ENCODE data around the gene CEL. TPM values are rescaled to one million over a fixed set of nuclear protein-coding genes. Genes with fewer than 3 reads are reported as not detected.

CEL gene
- total and polyA plus RNA-seq, 10 of the 15 experiments (the other 5 are each of a cell fraction or from before 2014, with no cell fraction given) = 0.05 to 4.1 (median 0.29) TPM; not detected in 2

DNA sequence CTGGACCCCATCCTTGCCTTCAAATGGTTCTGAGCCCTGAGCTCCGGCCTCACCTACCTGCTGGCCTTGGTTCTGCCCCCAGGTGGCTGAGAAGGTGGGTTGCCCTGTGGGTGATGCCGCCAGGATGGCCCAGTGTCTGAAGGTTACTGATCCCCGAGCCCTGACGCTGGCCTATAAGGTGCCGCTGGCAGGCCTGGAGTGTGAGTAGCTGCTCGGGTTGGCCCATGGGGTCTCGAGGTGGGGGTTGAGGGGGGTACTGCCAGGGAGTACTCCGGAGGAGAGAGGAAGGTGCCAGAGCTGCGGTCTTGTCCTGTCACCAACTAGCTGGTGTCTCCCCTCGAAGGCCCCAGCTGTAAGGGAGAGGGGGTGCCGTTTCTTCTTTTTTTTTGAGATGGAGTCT is 5.2 kb downstream of the CEL start:
- H3K4me3 ChIP-seq = no peak overlapping the region
- DNase-seq (ENCODE audit: low read depth, low spot score) = no peak
- ChIA-PET RAD21 (ENCODE audit: unreplicated experiment) (no interaction called here), POLR2A (no interaction called here), SMC1A (ENCODE audit: uncharacterized antibody, unreplicated experiment) (interaction anchor here (0.7 kb wide), 1 partner anchor 110 kb away, joined by 3 read pairs; no protein-coding TSS in a partner anchor), CTCF (interaction anchor here (0.8 kb wide), 1 partner anchor 12 kb away, joined by 3 read pairs; no protein-coding TSS in a partner anchor)
- TF ChIP-seq CHD1 (IDR thresholded peaks at IDR 0.05; ENCODE audit: low read depth, low read length) = no peak
- no peak overlapping the region for H3K9ac ChIP-seq (ENCODE audit: control insufficient read depth, insufficient read depth, low read length)
- no peaks in the 10 kb centered on the region for H3K9me3 ChIP-seq (replicated peaks; ENCODE audit: control insufficient read depth, insufficient read depth, low read length)
- 62% methylated on average over 7 of the region's 11 CpGs for WGBS (ENCODE audit: insufficient coverage, insufficient replicate concordance, low lambda C conversion rate, missing lambda C conversion rate)
- no peaks in the 10 kb centered on the region for H4K20me1 ChIP-seq (ENCODE audit: control insufficient read depth, insufficient read depth)
- no TSS peak for BruUV-seq (replicated peaks)
- no peak overlapping the region for H3K27ac ChIP-seq (ENCODE audit: control insufficient read depth, insufficient read depth)
- no peaks in the 10 kb centered on the region for H3K4me1 ChIP-seq (ENCODE audit: control insufficient read depth, insufficient read depth, low read length)
- FAIRE-seq = no peak
- H3K36me3 ChIP-seq (ENCODE audit: control insufficient read depth in 2 of 2, insufficient read depth in 2 of 2, low read length in 1 of 2) = no peaks in the 10 kb centered on the region
- intact Hi-C loops (cut with micrococcal nuclease; ENCODE audit: unreplicated experiment) = no loop called here
- H3K27me3 ChIP-seq (replicated peaks in 1 of 2; ENCODE audit: control insufficient read depth in 2 of 2, insufficient read depth in 2 of 2, low read length in 1 of 2) = no peaks in the 10 kb centered on the region
- H2AFZ ChIP-seq (ENCODE audit: control insufficient read depth, low read depth, low read length) = no peak overlapping the region
- H3K4me2 ChIP-seq (ENCODE audit: control insufficient read depth, insufficient read depth) = no peak overlapping the region
- ATAC-seq = no peak
- H3K79me2 ChIP-seq (ENCODE audit: control insufficient read depth, insufficient read depth, low read length) = no peaks in the 10 kb centered on the region
- in situ Hi-C loops (cut with MboI) = no loop called here

DNA sequence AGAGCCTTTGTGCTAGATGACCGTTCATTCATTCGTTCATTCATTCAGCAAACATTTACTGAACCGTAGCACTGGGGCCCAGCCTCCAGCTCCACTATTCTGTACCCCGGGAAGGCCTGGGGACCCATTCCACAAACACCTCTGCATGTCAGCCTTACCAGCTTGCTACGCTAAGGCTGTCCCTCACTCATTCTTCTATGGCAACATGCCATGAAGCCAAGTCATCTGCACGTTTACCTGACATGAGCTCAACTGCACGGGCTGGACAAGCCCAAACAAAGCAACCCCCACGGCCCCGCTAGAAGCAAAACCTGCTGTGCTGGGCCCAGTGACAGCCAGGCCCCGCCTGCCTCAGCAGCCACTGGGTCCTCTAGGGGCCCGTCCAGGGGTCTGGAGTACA is 6.0 kb downstream of the CEL start:
- no peaks in the 10 kb centered on the region for H3K36me3 ChIP-seq (ENCODE audit: control insufficient read depth in 2 of 2, insufficient read depth in 2 of 2, low read length in 1 of 2)
- no peaks in the 10 kb centered on the region for H4K20me1 ChIP-seq (ENCODE audit: control insufficient read depth, insufficient read depth)
- FAIRE-seq (no peak), DNase-seq (ENCODE audit: low read depth, low spot score) (no peak), ATAC-seq (no peak)
- H2AFZ ChIP-seq (ENCODE audit: control insufficient read depth, low read depth, low read length) = no peak overlapping the region
- H3K79me2 ChIP-seq (ENCODE audit: control insufficient read depth, insufficient read depth, low read length) = no peaks in the 10 kb centered on the region
- WGBS (ENCODE audit: insufficient coverage, insufficient replicate concordance, low lambda C conversion rate, missing lambda C conversion rate) = 62% methylated on average over 11 of the region's 11 CpGs
- no peaks in the 10 kb centered on the region for H3K4me1 ChIP-seq (ENCODE audit: control insufficient read depth, insufficient read depth, low read length)
- ChIA-PET CTCF (interaction anchor here (0.8 kb wide), 1 partner anchor 12 kb away, joined by 3 read pairs; no protein-coding TSS in a partner anchor), POLR2A (no interaction called here), RAD21 (ENCODE audit: unreplicated experiment) (no interaction called here), SMC1A (ENCODE audit: uncharacterized antibody, unreplicated experiment) (no interaction called here)
- H3K9me3 ChIP-seq (replicated peaks; ENCODE audit: control insufficient read depth, insufficient read depth, low read length) = no peaks in the 10 kb centered on the region
- no TSS peak for BruUV-seq (replicated peaks)
- no peak overlapping the region for H3K4me3 ChIP-seq
- H3K9ac ChIP-seq (ENCODE audit: control insufficient read depth, insufficient read depth, low read length) = no peak overlapping the region
- intact Hi-C loops (cut with micrococcal nuclease; ENCODE audit: unreplicated experiment) (no loop called here), in situ Hi-C loops (cut with MboI) (no loop called here)
- H3K4me2 ChIP-seq (ENCODE audit: control insufficient read depth, insufficient read depth) = no peak overlapping the region
- no peaks in the 10 kb centered on the region for H3K27me3 ChIP-seq (replicated peaks in 1 of 2; ENCODE audit: control insufficient read depth in 2 of 2, insufficient read depth in 2 of 2, low read length in 1 of 2)
- H3K27ac ChIP-seq (ENCODE audit: control insufficient read depth, insufficient read depth) = no peak overlapping the region
- TF ChIP-seq BMI1 (IDR thresholded peaks at IDR 0.05; ENCODE audit: borderline replicate concordance) (no peak), RELA (IDR thresholded peaks at IDR 0.05; ENCODE audit: borderline replicate concordance, partially characterized antibody) (no peak), KAT2A (conservative IDR thresholded peaks at IDR 0.05; ENCODE audit: control insufficient read depth, low read depth, low read length) (no peak)
- TF ChIP-seq, protein P1, sequence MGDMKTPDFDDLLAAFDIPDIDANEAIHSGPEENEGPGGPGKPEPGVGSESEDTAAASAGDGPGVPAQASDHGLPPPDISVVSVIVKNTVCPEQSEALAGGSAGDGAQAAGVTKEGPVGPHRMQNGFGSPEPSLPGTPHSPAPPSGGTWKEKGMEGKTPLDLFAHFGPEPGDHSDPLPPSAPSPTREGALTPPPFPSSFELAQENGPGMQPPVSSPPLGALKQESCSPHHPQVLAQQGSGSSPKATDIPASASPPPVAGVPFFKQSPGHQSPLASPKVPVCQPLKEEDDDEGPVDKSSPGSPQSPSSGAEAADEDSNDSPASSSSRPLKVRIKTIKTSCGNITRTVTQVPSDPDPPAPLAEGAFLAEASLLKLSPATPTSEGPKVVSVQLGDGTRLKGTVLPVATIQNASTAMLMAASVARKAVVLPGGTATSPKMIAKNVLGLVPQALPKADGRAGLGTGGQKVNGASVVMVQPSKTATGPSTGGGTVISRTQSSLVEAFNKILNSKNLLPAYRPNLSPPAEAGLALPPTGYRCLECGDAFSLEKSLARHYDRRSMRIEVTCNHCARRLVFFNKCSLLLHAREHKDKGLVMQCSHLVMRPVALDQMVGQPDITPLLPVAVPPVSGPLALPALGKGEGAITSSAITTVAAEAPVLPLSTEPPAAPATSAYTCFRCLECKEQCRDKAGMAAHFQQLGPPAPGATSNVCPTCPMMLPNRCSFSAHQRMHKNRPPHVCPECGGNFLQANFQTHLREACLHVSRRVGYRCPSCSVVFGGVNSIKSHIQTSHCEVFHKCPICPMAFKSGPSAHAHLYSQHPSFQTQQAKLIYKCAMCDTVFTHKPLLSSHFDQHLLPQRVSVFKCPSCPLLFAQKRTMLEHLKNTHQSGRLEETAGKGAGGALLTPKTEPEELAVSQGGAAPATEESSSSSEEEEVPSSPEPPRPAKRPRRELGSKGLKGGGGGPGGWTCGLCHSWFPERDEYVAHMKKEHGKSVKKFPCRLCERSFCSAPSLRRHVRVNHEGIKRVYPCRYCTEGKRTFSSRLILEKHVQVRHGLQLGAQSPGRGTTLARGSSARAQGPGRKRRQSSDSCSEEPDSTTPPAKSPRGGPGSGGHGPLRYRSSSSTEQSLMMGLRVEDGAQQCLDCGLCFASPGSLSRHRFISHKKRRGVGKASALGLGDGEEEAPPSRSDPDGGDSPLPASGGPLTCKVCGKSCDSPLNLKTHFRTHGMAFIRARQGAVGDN (IDR thresholded peaks at IDR 0.05) = no peak
- TF ChIP-seq, protein P2, sequence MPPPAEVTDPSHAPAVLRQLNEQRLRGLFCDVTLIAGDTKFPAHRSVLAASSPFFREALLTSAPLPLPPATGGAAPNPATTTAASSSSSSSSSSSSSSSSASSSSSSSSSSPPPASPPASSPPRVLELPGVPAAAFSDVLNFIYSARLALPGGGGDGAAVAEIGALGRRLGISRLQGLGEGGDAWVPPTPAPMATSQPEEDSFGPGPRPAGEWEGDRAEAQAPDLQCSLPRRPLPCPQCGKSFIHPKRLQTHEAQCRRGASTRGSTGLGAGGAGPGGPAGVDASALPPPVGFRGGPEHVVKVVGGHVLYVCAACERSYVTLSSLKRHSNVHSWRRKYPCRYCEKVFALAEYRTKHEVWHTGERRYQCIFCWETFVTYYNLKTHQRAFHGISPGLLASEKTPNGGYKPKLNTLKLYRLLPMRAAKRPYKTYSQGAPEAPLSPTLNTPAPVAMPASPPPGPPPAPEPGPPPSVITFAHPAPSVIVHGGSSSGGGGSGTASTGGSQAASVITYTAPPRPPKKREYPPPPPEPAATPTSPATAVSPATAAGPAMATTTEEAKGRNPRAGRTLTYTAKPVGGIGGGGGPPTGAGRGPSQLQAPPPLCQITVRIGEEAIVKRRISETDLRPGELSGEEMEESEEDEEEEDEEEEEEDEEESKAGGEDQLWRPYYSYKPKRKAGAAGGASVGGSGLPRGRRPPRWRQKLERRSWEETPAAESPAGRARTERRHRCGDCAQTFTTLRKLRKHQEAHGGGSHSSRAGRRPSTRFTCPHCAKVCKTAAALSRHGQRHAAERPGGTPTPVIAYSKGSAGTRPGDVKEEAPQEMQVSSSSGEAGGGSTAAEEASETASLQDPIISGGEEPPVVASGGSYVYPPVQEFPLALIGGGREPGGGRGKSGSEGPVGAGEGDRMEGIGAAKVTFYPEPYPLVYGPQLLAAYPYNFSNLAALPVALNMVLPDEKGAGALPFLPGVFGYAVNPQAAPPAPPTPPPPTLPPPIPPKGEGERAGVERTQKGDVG (CRISPR knock-in tag; IDR thresholded peaks at IDR 0.05) = no peak
- TF ChIP-seq, protein P3, sequence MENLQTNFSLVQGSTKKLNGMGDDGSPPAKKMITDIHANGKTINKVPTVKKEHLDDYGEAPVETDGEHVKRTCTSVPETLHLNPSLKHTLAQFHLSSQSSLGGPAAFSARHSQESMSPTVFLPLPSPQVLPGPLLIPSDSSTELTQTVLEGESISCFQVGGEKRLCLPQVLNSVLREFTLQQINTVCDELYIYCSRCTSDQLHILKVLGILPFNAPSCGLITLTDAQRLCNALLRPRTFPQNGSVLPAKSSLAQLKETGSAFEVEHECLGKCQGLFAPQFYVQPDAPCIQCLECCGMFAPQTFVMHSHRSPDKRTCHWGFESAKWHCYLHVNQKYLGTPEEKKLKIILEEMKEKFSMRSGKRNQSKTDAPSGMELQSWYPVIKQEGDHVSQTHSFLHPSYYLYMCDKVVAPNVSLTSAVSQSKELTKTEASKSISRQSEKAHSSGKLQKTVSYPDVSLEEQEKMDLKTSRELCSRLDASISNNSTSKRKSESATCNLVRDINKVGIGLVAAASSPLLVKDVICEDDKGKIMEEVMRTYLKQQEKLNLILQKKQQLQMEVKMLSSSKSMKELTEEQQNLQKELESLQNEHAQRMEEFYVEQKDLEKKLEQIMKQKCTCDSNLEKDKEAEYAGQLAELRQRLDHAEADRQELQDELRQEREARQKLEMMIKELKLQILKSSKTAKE (IDR thresholded peaks at IDR 0.05; ENCODE audit: low read depth, poor library complexity, severe bottlenecking) = no peak
